Adrenal gland (tissue), 12 donors: ENCODE measurements around the gene MRPL33. TPM values are rescaled to one million over a fixed set of nuclear protein-coding genes. Genes with fewer than 3 reads are reported as not detected.
"Not testable (repeated sequence)": the region's sequence is repeated elsewhere in the genome, so short reads cannot be mapped to it uniquely, and the experiment has no call there.

Source experiments
- DNase-seq, 7 donors: peaks; one replicate each; pipeline ENCODE4 v3.0.0-alpha.2; 2019 to 2020
- H3K27ac ChIP-seq, 5 donors: fragments of 200-600 bp; sonication (generic) in 4 of 5; 1 replicate in 3 of 5; 2 replicates in 2 of 5; pipeline versions ENCODE4 v1.5.1 to v1.8.0; 2016 to 2020; ENCODE audit warnings: mild to moderate bottlenecking in 1 of 5
- H3K27me3 ChIP-seq: fragments of 200-600 bp; 2 replicates; pipeline ENCODE4 v1.8.0; 2021
- H3K36me3 ChIP-seq, 2 donors: fragments of 200-600 bp; replicated peaks in 1 of 2; 1 replicate in 1 of 2; 2 replicates in 1 of 2; pipeline versions ENCODE4 v1.5.1 to v1.8.0; 2018 to 2022
- H3K4me1 ChIP-seq, 2 donors: fragments of 200-600 bp; replicated peaks in 1 of 2; 1 replicate in 1 of 2; 2 replicates in 1 of 2; pipeline versions ENCODE4 v1.5.1 to v1.8.0; 2018 to 2021
- H3K4me3 ChIP-seq, 4 donors: fragments of 200-600 bp; sonication (generic) in 3 of 4; one replicate each; pipeline ENCODE4 v1.5.1; 2016 to 2018
- H3K9me3 ChIP-seq, 3 donors: fragments of 200-600 bp; sonication (generic) in 1 of 3; replicated peaks in 1 of 3; 1 replicate in 2 of 3; 2 replicates in 1 of 3; pipeline versions ENCODE4 v1.5.1 to v1.8.0; 2016 to 2021
- POLR2A ChIP-seq, 2 donors: fragments of 450-650 bp; IDR thresholded peaks; one replicate each; pipeline ENCODE4 v1.6.1; 2017; ENCODE audit warnings: antibody characterized with exemption in 2 of 2, mild to moderate bottlenecking in 2 of 2, moderate library complexity in 1 of 2
- WGBS, 4 donors: extraction: QIAGEN DNeasy Blood & Tissue Kit in 2 of 4; methylation state at CpG; one replicate each; pipeline versions ENCODE4 v1.1.5 to v1.1.7; 2013 to 2017; 5-methylcytosine and 5-hydroxymethylcytosine counted together
- intact Hi-C, 2 donors: fragments of 100-400 bp; cut with DNase I; formaldehyde crosslinking; loops; one replicate each; pipeline versions ENCODE4 v1.14.1 to v1.15.0; 2022 to 2023
- polyA plus RNA-seq, 3 donors: library from polyadenylated mRNA; stranded (reverse); fragments of 200-250 nt in 2 of 3; fragments of 350-450 nt in 1 of 3; fragmentation: Illumina TruSeq in 1 of 3; extraction: RNeasy Lipid Tissue Mini Kit (QIAGEN cat#74804) in 1 of 3; gene quantifications; one replicate each; pipeline ENCODE4 v1.2.3, GENCODE V29; 2013 to 2014
- total RNA-seq, 9 donors: library from RNA; depleted of rRNA in 4 of 9; stranded (reverse); fragments of >200 nt in 4 of 9; fragments of 120-200 nt in 1 of 9; fragmentation: NEBNext Ultra II Directional in 1 of 9; extraction: Animal tissue kit (Norgen Biotek cat#: 25700) in 1 of 9; gene quantifications; one replicate each; pipeline versions ENCODE4 v1.1.0 to v1.2.4, GENCODE V29; 2013 to 2023
- TF ChIP-seq, protein P1 (sequence below), 6 experiments: fragments of 450-650 bp in 4 of 6; fragments of 200-600 bp in 2 of 6; sonication (generic) in 1 of 6; IDR thresholded peaks; 1 replicate in 5 of 6; 2 replicates in 1 of 6; pipeline versions ENCODE4 v1.5.1 to v1.8.0; 2016 to 2021; ENCODE audit warnings: antibody characterized with exemption in 6 of 6, mild to moderate bottlenecking in 2 of 6, moderate library complexity in 1 of 6
- donor health status: healthy with polysubstance abuse.
- donor health status: Bipolar disorder and iron deficiency.
- donor health status: DM: yes; HTN: yes; CAD: no.
- donor health status: DM: no; HTN: no; CAD: no.
- donor health status: DM: no; HTN: no; CAD: no.
- donor health status: DM: yes; HTN: yes; CAD: no.

The MRPL33 gene
- total and polyA plus RNA-seq, 12 donors, result 211 to 1,020 (median 485) TPM

DNA sequence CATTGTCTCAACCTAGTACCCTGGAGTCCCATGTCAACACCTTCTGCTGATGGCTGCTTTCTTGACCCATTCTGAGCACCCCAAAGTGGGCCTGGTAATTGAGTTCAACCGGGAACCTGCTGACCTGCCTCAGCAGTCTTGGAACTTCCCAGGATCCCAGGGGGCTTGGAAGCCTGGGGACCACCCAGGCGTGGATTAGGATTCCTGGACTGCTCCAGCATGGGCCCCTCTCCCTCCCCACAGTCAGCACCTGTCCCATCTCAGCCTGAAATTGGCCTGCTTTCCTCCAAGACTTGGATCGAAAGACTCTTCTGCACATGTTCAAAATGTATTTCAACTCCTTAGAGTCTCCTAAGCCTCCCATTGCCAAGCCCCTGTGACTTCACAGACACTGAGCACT lies 15.4 kb upstream of the MRPL33 start:
- Histone ChIP-seq H3K4me3 (no peak overlapping the region), H3K9me3 (no peaks in the 10 kb centered on the region), H3K27ac (peak overlapping the region in 2 of 5 donors; percentile 5 to 61), H3K27me3 (no peaks in the 10 kb centered on the region), H3K36me3 (no peaks in the 10 kb centered on the region), H3K4me1 (peaks cover 16 to 28% of the 10 kb centered on the region in 2 donors)
- peak in 1 of 7 donors; percentile 35 for DNase-seq
- WGBS, 4 donors, result 89 to 98% (median 93%) methylated on average over 2 to 3 of the region's 3 CpGs; no CpG with 5 or more reads in 1 of the 4 donors
- TF ChIP-seq, protein P1, sequence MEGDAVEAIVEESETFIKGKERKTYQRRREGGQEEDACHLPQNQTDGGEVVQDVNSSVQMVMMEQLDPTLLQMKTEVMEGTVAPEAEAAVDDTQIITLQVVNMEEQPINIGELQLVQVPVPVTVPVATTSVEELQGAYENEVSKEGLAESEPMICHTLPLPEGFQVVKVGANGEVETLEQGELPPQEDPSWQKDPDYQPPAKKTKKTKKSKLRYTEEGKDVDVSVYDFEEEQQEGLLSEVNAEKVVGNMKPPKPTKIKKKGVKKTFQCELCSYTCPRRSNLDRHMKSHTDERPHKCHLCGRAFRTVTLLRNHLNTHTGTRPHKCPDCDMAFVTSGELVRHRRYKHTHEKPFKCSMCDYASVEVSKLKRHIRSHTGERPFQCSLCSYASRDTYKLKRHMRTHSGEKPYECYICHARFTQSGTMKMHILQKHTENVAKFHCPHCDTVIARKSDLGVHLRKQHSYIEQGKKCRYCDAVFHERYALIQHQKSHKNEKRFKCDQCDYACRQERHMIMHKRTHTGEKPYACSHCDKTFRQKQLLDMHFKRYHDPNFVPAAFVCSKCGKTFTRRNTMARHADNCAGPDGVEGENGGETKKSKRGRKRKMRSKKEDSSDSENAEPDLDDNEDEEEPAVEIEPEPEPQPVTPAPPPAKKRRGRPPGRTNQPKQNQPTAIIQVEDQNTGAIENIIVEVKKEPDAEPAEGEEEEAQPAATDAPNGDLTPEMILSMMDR (IDR thresholded peaks at IDR 0.05), result no peak
- no peak for TF ChIP-seq POLR2A (IDR thresholded peaks at IDR 0.05)
- intact Hi-C loops, result no loop called here

DNA sequence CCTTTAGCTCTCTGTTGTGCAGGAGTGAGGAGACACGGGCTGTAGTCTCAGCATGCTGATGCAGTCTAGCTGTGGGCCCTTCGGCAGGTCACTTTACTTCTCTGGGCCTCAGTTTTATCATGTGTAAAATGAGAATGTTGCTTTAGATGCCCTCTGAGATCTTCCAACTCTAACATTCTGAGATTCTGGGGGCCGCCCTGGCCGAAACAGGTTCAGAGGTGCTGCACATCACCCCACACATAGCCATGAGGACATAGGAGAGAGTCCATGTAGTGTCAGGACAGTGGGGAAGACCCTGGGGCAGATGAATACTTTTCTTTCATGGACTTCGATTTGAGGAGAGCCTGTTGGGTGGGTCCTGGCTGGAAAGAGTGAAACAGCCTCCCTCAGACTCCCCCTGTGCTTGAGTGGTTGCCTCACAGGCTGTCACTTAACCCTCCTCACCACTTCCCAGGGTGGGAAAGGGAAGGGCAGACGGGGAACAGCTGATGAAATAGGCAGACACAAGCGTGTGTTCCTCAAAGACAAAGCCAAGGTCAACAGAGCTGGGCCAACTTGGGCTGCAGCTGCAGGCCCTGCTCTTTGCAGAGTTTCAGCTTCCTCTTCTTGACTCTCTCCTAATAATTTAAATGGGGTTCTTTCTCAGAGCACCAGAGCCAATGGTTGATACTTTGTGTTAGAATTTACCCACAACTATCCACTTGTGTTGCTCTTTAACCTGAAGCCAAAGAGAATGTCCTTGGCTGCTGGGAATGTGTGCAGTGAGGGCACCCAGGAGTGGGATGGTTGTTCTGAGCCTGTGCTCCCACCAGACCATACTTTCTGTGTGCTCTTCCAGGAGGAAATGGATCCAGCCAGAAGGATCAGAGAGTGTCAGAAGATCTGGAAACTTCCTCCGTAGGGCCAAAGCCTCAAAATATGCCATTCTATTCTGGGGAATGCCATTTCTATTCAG lies 14.7 kb upstream of the MRPL33 start:
- intact Hi-C loops, result no loop called here
- DNase-seq, result peak; percentile 42 to 73 (median 65)
- Histone ChIP-seq H3K27me3 (no peaks in the 10 kb centered on the region), H3K36me3 (no peaks in the 10 kb centered on the region), H3K27ac (peak overlapping the region in 2 of 5 donors; percentile 61 to 65), H3K4me3 (no peak overlapping the region), H3K4me1 (peaks cover 16 to 28% of the 10 kb centered on the region in 2 donors), H3K9me3 (no peaks in the 10 kb centered on the region)
- WGBS, 4 donors, result 69 to 79% (median 73%) methylated on average over 7 to 8 of the region's 8 CpGs
- no peak for TF ChIP-seq POLR2A (IDR thresholded peaks at IDR 0.05)
- TF ChIP-seq, protein P1 (IDR thresholded peaks at IDR 0.05), result no peak

- Histone ChIP-seq H3K9me3 (no peaks in the 10 kb centered on the region), H3K27ac (peak overlapping the region in 4 of 5 donors; percentile 19 to 62 (median 36)), H3K27me3 (no peaks in the 10 kb centered on the region), H3K36me3 (no peaks in the 10 kb centered on the region), H3K4me1 (peaks cover 11 to 18% of the 10 kb centered on the region in 2 donors), H3K4me3 (no peak overlapping the region)
- peak in 1 of 2 donors; percentile 8 for TF ChIP-seq POLR2A (IDR thresholded peaks at IDR 0.05)
- TF ChIP-seq, protein P1 (IDR thresholded peaks at IDR 0.05), result no peak
- WGBS, 4 donors, result 92 to 98% (median 94%) methylated on average over 3 of the region's 3 CpGs
- DNase-seq, result peak in 1 of 7 donors; percentile 37
- intact Hi-C loops, result no loop called here
Measured at GRCh38 chr2:27762951-27763906, 8.3 kb upstream of the MRPL33 start.

DNA sequence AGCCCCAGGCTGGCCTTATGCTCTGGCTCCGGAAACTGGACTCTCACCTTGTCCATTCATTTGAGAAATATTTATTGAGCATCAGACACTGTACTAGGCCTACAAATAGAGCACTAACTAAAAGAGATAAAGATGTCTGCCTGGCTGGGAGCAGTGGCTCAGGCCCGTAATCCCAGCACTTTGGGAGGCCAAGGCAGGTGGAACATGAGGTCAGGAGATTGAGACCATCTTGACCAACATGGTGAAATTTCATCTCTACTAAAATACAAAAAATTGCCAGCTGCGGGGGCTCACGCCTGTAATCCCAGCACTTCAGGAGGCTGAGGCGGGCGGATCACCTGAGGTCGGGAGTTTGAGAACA lies 7.6 kb upstream of the MRPL33 start:
- Histone ChIP-seq H3K27ac (peak overlapping the region in 2 of 5 donors; percentile 18 to 51), H3K27me3 (no peaks in the 10 kb centered on the region), H3K36me3 (no peaks in the 10 kb centered on the region), H3K4me1 (peaks cover 11 to 18% of the 10 kb centered on the region in 2 donors), H3K9me3 (no peaks in the 10 kb centered on the region), H3K4me3 (no peak overlapping the region)
- TF ChIP-seq, protein P1 (IDR thresholded peaks at IDR 0.05), result no peak
- no peak for TF ChIP-seq POLR2A (IDR thresholded peaks at IDR 0.05)
- DNase-seq, result peak in 1 of 7 donors; percentile 30
- WGBS, 4 donors, result 90 to 98% (median 94%) methylated on average over 5 to 7 of the region's 7 CpGs
- intact Hi-C loops, result no loop called here

DNA sequence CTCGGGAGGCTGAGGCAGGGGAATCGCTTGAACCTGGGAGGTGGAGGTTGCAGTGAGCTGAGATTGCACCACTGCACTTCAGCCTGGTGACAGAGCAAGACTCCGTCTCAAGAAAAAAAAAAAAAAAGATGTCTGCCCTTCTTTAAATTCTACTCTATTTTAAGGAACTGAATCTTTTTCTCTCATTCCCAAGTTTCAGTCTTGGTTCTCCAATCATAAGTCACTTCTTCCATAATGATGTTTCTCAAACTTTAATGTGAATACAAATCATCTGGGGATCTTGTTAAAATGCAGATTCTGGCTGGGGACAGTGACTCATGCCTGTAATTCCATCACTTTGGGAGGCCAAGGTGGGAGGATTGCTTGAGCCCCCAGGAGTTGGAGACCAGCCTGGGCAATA lies 7.0 kb upstream of the MRPL33 start:
- H3K9me3 ChIP-seq, H3K4me3 ChIP-seq, H3K27me3 ChIP-seq, H3K36me3 ChIP-seq, intact Hi-C loops, H3K27ac ChIP-seq: not testable (repeated sequence)
- DNase-seq, result peak in 1 of 7 donors; percentile 34
- WGBS, 4 donors, result 81 to 89% (median 87%) methylated on average over 3 of the region's 3 CpGs
- peaks cover 11 to 18% of the 10 kb centered on the region in 2 donors for H3K4me1 ChIP-seq
